HG03025 (cell line): ENCODE results near the gene CDPF1.

ENCODE experiments used
- ATAC-seq: cut with Tn5 transposase; IDR thresholded peaks from one replicate; pipeline ENCODE4 v1.9.1; 2021; ENCODE audit warnings: mild to moderate bottlenecking, moderate library complexity; ENCODE audit not compliant: unreplicated experiment, low FRiP score

Gene CDPF1

DNA sequence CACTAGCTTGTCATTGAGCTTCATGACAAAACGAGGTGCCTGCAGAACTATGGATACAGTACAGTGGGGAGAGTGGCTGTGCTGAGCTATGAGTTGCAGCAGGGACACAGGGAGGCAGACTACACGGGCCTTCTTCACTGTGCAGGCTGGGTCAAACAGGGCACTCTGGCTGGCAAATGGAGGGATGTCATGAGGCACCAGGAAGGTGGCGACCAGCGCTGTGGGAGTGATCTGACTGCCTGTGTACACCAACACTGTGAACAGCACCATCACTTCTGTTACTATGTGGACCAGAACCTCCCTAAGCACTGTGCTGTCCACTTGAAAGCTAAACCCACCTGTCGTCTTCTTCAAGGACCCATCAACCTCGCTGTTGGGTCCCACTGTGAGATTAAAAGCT, 9.9 kb upstream of the CDPF1 start:
- no peak for ATAC-seq

DNA sequence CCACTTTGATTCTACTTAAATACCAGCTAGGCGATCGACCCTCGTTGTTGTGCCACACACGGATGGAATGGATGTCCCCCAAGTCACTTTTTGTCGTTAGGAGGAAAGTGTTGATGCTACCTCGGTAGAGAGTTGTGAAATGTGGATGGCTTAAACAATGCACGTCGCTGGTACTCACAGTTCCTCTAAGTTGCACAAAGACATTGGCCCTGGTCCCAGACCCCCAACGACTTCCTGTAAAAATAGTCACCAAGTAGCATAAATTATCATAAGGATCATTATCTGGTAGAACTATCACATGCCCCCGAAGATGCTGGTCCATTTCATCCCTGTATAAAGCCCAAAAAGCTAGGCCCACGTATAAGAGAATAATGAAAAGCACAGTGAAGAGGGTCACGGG, 9.3 kb upstream of the CDPF1 start:
- no peak for ATAC-seq

DNA sequence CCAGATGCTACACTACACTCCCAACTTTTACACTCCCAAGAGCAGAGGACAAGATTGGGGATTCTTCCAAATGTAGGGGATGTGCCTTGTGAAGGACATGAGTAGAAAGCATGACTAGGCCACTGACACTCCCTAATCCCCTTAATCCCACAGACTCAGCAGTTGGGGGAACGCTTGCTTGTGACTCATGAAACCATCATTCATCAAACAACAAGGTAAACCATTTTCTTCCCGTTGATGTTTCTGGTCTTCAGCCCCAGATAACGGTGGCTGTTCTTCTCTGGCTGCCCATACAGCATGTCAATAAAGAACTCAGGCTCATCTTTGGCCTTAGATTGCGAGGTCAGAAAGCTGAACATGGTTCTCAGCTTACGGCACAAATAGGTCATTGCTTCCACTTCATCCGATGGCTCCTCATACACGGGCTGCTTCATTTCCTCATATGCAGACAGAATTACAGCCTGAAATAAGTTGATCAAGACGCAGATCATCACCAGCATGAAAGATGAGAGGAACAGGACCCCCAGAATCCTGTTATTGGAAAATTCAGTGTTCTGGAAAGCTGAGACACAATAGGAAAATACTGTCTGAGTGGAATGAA, 6.4 kb upstream of the CDPF1 start:
- no peak for ATAC-seq

DNA sequence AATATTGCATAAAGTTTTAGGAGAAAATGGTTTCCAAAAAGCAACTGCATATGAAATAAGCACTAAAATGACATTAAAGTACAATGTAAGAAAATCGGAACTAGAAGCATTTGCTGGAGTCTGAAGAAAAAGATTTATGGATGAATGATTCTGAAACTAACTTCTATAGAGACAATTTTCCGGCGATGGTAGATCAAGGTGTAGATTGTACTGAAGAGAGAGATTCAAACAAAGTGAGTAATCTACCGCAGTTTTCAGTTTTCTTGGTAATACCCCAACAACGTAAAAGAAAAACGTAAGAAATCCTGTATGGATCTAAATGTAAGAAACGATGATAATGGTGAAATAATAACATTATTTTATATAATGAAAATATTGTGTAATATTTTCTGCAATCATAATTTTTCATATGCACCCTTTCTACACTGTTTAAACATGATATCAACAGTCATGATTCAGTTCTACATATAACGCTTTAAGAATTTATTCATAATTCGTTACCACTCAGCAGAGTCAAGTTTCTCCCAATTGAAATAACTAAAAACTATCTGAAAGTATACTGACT, 1.8 kb upstream of the CDPF1 start:
- no peak for ATAC-seq

DNA sequence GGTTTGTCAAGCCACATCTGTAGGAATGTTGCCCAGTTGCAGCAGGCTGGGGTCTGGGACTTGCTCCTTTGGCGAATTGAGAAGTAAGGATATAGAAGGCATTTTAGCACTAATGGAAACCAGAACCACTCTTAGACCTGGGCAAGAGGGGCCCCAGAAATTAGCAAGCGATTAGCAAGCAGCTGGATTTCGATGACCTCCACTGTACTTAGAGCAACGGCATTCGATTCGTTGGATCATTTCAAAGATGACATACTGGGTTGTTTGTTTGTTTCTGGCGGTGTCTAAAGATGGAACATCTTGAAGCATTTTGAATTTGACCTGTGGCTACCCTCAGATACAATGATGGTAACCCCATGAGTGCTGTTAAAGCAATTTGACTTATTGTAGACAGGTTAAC, 1.2 kb upstream of the CDPF1 start:
- no peak for ATAC-seq

DNA sequence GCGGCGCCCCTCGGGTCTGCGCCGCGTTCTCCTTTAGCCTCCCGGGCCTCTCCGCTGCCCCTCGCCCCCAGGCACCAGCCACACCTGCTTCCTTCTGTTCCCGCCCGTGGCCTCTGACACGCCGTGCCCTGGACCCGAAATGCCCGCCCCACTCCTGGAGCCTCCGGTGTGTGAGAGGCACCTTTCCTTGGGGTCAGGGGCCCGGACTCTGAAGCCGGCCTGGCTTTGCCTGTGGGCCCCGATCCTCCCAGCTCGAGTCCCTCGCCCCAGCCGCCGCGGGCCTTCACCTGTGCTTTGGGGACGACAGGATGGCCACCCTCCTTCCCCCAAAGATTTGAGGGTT, 661 bp upstream of the CDPF1 start:
- ATAC-seq: peak; percentile 23

DNA sequence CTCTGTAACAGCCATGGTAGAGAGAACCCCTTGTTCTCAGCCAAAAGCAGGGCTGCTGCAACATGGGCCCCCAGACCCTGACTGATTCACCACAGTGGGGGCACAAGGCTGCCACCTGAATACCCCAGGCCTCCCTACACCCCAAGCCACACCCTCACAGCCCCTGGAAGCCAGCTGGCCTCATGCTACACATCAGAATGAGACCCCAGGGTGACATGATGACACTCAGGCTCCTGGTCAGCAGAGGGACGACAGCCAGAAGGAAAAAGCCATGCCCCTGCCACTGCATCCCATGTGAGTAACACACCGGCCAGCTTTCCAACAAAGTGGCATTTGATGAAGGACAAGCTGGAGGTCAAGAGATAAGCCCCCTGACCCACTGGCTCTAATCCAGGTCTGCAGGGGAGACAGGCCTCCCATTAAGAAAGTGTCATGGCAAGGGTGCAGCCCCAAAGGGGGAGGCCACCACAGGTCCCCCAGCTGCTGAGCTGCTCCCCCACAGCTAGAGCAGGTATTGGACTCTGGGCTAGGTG, 2.6 kb downstream of the CDPF1 start:
- no peak for ATAC-seq

DNA sequence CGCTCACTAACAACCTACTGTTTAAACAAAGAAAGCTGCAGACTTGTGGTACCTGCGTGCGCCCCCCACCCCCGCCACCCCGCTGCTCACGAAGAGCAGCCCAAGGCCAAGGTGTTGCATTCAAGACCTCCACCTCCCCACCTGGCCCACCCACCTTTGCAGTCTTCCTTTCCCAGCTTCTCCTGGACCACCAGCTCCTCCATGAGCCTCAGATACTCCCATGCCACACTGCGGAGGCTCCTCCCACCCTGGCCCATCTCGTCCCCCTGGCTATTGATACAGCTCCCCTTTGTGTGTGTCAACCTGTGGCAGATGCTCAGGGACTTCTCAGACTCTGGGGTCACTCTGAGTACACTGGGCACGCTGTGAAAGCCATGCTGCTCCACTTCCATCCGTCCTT, 3.9 kb downstream of the CDPF1 start:
- no peak for ATAC-seq

DNA sequence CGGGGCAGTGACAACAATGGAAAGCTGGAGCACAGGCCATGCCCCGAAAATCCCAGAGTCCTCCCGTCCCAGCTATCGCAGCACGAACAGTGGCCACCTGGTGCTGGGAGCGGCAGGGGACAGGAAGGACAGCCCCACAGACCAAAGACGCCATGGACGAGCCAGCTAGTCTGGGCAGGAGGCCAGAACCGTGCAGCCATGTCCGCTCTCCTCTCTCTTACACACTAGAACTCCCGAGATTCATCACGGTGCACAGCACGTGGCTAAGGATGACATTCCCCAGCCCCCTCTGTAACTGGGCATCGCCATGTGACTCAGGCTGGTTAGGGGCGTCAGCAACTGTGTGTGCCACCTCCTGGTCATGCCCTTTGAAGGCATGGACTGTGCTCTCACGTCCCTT, 4.6 kb downstream of the CDPF1 start:
- no peak for ATAC-seq

DNA sequence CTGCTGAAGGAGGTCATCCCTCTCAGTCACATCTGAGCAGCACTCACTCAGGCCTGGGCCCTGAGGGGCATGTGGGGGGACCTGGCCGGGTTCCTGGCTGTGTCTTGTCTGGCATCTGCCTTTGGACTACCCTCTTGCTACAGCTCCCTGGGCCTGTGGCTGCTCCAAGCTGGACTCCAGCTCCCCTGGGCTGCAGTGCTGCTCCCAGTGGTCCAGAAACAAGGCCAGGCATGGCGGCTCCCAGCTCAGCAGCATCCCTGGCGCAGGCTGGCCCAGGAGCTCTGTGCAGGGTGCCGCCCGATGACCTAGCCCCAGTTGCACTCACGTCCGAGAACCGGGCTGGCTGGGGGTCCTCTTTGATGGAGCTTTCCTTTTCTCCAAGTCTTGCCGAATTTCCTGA, 5.3 kb downstream of the CDPF1 start:
- ATAC-seq: no peak

DNA sequence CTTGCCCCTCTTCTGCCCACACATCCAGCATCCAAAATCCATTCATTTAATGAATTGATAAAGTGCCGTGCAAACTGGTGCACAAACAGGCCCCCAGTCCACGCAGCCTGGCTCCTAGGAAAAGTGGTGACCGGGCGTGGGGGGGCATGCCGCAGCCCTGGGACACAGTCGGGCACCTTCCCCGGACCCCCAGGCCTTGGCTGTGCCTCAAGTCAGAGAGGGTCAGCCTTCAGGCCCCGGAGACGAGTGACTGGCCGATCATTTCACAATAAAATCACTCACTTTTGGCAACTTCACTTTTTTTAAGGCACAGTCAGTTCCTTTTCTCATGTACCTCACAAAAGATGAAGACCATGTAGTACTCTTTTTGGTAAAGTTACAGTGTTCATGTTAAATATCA, 8.0 kb downstream of the CDPF1 start:
- no peak for ATAC-seq

DNA sequence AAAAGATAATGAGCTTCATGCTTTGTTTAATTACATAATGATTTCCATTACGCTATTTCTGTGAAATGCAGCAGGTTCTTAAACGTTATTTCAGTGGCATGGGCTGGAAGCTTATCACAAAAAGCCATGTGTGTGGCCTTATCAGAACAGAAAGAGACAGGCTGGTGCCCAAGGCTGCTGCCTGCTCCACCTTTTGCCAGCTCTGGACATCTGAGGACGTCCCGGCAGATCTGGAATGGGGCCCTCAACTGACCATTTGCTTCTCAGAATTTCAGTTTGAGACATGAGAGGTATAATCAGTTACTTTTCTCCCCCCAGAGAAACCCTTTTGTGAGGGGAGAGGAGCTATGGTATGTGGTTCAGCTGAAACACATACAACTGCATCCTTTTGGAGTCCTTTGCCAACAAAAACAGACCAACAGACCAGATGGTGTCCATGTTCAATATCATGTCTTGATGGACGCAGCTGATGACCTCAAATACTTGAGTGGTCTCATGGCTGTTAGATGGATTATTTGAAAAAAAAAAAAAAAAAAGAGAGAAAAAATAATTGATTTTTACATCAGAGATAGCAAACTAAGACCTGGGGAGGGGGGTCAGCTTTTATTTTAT, 8.6 kb downstream of the CDPF1 start:
- no peak for ATAC-seq

DNA sequence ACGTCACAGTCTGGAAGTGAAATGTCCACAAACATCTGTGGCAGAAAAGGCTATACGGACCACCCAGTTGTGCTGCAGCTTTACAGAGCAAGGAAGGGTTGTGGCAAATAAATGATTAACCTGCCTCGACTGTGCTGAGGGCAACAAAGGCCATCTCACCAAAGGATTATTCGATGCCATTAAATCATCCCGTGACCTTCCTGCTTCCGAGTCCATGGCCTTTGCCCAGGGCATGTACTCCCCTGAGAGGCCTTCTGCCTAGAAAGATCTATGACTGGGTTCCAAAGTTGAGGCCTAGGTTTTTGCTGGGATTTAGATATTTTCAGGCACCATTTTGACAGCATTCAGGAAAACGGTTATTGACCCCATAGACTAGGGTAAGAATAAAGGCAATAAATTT, 9.2 kb downstream of the CDPF1 start:
- ATAC-seq: no peak

DNA sequence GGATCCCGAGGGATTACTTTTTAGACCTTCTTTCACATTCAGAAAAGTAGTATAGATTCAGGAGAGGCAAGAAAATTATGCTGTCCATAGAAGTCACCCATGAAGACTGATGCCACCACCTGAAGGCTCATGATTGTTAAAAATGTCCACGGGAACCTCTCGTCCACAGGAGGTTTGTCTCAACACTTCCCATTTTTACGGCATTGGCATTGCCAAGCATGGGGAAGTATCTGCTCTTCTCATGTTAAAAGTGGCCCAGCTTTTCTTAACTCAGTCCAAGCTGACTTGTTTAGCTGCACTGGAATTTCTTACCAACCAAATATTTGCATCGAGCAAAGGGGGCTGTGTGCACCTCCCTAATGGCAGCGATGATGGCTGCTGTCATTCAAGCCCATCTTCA, 9.6 kb downstream of the CDPF1 start:
- no peak for ATAC-seq

DNA sequence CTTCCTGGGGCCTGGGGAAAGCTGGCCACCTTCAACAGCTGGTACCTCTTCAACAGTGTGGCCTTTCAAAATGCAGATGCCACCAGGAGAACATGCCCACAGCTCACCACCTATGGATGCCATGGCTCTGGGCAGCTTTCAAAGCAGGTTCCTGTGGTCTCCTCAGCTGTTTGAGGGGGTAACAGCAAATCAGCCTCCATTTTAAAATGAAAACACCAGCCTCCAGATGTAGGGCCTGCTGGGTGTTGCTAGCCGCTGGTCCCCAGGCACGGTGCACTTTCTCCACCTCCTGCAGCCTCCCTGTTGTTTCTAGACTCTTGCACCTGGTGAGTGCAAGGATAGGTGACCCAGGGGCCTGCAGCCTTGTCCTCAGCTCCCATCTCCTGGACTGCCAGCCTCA, 10.0 kb downstream of the CDPF1 start:
- no peak for ATAC-seq

DNA sequence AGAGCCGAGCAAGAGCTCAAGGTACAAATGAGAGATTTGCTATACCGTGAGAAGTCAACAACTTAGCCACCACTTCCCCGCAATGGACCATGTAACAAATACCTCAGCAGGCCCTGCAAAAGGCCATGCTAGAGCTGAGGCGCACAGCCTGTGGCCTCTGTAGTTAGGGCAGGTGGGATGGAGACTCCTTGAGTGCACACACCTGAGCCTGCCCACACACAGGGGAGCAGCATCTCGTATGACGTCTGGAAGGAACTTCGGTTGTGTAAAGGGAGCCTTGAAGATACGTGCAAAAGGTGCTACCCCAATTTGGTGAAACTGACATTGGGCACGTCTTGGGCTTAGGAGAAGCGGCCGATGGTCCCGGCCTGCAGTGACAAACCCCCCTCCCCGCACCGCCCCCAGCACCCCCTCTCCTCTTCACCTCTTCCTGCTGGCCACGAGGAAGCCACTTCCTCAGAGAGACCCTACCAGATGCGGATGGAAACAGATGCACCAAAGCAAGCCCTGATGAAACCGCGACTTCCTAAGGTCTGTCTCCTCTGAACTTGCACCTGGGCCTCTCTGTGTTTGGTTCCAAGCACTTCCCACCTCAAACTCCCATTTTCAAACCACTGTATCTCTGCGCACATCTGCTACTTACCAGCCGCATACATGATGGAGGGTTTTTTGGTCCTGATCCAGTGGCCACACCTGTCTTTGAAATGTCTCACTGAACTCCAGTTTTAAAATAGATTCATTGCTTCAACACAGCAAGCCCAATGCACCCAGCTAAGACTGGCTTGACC, 10.6 kb downstream of the CDPF1 start:
- ATAC-seq: no peak

DNA sequence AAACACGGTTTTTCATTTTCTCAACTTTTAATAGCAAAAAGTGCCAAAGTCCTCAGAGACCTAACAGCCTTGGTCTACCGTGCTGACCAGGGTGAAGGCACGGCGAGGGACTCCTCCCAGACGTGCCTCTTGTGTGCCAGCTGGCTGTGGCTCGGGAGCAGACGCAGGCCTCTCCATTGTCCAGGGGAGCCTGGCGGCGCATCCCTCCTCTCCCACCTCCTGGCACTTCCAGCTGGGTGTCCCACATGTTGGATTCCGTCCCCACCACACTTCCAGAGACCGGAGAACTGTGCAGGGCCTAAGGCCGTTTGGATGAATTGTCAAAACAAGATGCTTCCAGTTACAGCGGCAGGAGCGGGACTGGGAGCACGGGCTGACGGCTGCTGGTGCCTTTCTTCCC, 11.6 kb downstream of the CDPF1 start:
- ATAC-seq: no peak

DNA sequence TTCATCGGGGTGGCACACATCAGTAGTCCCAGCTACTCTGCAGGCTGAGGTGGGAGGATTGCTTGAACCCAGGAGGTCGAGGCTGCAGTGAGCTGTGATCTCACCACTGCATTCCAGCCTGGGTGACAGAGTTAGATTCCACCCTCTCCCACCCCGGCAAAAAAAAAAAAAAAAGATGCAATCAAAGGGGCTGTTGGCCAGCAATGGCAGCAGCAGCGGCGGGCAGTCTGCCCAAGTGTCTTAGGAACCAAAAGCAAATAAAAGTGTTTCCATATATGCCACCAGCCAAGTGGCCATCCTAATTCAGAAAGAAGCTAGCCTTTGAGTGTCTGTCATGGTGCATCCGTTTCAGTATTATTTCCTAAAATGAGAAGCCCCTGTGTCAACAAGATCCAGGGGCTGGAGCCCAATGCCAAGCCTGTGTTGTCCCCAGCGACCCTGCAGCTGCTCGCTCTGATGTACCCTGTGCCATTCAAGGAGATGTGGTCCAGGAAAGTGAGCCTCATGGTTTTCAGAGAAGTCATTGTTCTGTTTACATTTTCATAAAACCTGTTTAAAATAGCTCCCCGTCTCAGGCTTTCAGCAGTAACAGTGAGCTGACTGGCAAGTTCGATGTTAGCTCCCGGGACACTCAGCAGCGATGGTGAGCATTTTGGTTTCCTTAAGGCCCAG, 12.5 kb downstream of the CDPF1 start:
- ATAC-seq: no peak

DNA sequence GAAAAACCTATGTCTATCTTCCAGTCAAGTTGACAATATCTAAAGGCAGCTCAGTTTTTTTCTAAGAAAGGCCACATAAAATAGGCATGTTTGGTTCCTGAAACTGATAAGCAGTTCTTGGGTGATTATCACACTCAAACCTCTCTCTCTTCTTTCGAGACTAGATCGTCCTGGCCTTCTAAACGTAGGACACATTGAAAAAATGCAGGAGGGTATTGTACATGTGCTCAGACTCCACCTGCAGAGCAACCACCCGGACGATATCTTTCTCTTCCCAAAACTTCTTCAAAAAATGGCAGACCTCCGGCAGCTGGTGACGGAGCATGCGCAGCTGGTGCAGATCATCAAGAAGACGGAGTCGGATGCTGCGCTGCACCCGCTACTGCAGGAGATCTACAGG, 15.1 kb downstream of the CDPF1 start:
- ATAC-seq: no peak

DNA sequence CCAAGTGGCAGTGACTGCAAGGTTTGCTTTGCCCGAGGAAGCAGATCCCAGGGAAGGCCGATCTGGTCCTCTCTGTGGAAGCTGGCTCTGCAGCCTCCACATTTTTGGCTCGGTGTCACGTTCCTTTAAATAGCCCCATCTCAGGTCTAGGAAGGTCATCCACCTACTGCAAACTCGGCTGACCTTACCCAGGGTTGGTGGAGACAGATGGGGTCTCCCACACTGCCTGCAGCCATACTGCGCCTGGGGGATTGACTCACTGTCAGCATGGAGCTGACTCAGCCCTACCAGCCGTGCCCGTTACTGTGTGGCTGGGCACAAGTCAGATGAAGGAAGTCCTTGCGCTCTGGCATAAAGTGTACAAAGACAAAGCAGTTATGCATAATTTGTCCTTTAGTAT, 16.9 kb downstream of the CDPF1 start:
- no peak for ATAC-seq

DNA sequence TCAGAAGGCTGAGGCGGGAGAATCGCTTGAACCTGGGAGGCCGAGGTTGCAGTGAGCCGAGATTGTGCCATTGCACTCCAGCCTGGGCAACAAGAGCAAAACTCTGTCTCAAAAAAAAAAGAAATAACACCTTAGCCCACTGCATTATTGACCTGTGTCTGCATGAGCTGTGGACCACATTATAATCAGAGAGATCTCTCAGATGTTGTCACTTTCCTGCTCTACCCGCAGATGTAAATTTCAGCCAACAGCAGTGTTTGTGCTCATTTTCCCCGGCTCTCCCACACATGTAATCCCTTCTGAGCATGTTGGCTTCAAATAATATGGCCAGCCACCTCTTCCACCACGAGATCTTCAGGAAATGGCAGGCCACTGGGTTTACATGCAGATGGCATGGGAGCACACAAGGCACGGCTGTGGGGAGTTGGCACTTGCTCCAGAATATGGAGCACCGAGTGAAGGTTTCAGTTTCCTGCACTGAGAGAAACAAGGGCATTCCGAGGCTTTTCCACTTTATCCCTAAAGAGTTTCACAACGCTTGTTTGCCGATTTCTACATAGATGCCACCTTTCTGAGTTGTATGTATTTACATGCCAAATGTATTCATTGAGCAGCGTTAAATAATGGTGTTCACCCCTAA, 19.7 kb downstream of the CDPF1 start:
- no peak for ATAC-seq
